GM21515 (cell line): ENCODE data around the gene ZKSCAN1.

Experiments
- ATAC-seq: cut with Tn5 transposase; IDR thresholded peaks from one replicate; pipeline ENCODE4 v1.9.1; 2021; ENCODE audit not compliant: unreplicated experiment

ZKSCAN1 gene

DNA sequence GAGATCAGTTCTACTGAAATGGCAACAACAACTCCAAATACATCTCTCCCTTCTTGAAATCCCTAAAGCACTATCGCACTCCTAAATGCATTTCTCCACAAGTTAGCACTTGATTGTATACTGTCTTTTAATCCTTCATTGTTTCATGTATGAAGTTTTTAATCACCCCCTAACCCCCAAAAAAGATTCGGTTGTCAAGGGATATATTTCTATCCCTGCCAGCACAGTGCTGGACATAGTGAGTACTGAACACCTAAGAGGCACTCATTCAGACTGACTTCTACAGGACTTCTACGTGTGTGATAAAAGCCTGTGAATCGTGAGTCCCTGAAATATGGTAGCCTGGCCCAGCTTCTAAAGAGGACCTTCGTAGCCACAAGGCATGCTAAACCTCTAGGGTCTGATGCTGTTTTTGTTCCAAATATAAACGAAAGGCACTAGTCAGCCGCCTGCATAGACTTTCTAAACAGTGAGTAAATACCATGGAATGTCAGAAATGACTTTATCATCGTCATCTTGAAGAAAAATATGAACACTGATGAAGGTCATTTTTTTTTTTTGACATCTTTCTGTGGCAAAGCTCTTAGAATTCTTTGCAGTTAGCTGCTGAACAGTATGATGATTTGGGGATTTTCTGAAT, 19.6 kb downstream of the ZKSCAN1 start:
- ATAC-seq: no peak

DNA sequence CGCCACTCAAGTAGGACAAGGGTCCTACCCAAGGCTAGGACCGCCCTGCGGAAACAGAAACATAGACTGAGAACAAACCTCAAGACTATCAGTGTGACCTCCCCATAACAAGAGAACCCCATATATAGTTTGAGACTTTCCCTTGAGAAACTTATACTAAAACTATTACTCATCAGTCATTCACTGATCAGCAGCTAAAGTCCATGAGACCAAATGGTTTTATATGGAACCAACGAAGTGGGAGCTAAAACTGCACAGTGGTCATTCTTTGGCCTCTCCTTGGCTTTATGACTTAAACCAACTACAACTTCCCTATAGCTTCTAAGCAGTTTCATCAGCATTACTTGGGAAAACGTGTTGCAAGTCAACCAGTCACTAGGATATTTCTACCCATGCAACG, 20.5 kb downstream of the ZKSCAN1 start:
- ATAC-seq: no peak

DNA sequence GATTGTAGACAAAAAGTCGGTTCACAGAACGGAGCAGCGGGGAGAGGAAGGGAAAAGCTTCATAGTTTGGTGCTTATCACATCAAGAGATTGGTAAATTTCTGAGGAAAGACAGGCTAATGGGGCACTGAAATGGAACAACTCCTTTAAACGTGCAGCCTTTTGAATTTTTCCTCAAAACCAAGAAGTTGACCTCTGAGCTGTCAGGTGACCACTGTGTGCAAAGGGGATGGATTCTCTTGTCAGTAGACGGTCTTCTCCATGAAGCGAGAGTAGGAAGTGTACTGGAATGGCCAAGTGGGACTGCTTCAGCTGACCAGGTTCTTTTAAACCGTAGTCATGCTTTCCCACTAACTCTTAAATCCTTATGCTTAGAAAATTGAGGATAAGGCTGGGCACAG, 22.9 kb downstream of the ZKSCAN1 start:
- no peak for ATAC-seq

DNA sequence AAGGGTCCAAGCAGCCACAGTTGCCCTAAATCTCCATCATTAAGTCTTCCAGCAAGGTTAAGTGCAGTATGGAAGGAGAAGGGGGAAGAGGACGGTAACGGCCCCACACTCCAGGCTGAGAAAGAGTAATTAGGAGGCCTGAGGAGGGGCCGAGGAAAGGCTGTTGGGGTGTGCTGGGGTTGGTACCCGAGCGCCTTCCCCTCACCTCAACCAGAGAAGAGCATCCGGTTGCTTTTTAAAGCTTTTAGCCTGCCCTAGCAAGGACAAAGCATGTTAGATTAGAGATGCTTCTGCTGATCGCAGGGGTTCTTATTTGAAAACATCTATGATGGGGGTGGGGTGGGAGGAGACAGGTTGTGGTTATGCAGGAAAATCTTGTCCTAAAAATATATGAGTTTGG, 25.2 kb downstream of the ZKSCAN1 start:
- ATAC-seq: no peak

DNA sequence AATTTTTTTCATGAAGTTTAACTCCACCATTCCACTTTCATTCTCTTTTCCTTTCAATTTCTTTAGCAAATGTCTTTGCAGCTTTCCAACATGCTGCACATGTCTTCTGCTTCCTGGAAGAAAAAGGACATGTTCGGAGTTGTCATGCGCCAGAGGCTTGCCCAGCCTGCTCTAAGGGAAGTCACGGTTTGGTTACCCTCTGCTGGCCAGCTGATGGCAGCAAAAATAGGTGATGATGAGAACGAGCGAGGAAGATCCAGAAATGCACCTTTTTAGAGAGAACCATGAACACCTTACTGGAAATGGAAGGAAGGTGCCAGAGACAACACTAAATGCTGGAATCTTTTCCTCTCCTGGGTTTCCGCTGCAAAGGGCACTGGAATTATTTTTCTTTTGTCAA, 29.3 kb downstream of the ZKSCAN1 start:
- no peak for ATAC-seq

DNA sequence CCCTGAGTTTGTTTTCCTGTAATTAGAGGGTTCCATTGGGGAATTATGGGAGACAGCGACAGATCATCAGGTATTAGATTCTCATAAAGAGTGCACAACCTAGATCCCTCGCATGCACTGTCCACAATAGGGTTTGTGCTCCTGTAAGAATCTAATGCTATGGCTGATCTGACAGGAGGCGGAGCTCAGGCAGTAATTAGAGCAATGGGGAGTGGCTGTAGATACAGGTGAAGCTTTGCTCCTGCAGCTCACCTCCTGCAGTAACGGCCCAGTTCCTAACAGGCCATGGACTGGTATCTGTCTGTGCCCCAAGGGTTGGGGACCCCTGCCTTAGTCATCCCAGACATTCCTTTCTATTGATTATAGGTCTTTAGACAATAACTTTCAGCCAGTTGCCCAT, 33.3 kb downstream of the ZKSCAN1 start:
- ATAC-seq: no peak

DNA sequence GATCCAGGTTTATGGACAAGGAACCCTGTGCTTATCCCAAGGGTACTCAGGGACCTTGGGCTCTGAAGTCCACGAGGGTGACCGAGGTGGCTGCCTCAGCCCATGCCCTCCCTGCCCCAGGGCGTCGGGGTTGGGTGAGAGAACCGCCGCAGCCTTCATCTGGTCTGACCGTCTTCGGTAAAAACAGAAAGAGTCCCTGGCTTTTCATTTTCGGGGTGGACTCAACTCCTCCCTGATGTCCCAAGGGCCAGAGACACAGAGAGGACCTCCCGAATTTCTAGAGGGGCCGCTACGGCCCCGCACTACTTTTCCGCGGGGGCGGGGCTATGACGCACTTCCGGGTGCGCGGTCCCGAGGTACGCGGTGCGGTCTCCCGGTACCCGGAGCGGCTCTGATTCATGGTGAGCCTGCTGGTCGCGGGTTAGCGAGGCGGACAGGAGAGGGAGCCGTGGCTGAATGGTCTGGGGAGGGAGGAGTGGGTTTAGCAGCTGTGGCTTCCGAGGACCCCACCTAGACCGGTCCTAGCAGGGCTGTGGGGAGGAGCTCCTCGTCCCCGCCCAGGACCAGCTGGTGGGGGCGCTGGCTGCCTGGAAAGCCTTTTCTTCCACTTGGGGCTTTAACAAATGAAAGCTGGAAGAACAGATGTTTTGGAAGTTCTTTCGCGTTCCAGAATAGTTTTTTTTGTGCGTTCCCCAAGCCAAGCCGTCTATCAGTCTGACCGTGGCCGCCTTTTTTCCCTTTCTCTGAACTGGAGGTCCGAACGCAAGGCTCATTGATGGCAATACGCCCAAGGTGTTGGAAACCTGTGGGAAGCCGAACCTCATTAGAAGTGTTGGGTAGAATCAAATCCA, 34.3 kb downstream of the ZKSCAN1 start, which contains the start of gene ZSCAN21:
ZSCAN21 (plus strand) TSS at position 334 of the 851 bp plus-strand sequence. CDS start 7,233 bp downstream, outside the sequence.
- ATAC-seq: peak; percentile 71

DNA sequence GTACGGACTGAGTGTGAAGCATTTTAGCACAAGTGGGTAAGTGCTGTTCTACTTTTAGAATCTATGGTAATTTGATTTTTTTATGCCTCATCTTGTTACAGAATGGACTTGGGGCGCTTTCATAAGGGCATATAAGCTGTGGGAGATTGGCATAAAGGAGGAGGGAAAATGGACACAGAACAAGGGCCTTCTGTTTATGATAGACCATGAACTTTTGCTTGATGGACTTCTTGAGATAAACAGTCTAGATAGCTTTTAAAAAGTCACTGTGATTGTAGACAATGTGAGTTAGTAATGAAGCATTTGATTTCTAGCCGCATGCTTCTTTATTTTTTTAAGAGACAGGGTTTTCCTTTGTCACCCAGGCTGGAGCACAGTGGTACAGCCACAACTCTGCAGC, 36.2 kb downstream of the ZKSCAN1 start:
- no peak for ATAC-seq

DNA sequence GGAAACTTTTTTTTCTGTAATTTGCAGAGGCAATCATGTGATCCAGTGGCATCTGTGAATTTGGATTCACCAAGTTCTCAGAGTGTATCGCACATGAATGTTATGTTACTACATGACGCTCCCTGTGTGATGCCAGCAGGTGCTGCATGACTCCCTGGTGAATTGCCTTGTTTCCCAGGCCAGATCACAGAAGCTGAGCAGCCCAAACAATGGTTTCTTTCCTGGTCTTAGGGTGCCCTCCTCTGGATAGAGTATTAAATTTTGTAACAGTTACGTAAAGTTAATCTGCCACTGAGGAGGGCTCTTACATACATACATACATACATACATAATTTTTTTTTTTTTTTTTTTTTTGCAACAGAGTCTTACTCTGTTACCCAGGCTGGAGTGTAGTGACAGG, 37.8 kb downstream of the ZKSCAN1 start:
- no peak for ATAC-seq

DNA sequence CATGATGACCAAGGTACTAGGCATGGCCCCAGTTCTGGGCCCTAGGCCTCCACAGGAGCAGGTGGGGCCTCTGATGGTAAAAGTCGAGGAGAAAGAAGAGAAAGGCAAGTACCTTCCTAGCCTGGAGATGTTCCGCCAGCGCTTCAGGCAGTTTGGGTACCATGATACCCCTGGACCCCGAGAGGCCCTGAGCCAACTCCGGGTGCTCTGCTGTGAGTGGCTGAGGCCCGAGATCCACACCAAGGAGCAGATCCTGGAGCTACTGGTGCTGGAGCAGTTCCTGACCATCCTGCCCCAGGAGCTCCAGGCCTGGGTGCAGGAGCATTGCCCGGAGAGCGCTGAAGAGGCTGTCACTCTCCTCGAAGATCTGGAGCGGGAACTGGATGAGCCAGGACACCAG, 41.6 kb downstream of the ZKSCAN1 start:
- no peak for ATAC-seq

DNA sequence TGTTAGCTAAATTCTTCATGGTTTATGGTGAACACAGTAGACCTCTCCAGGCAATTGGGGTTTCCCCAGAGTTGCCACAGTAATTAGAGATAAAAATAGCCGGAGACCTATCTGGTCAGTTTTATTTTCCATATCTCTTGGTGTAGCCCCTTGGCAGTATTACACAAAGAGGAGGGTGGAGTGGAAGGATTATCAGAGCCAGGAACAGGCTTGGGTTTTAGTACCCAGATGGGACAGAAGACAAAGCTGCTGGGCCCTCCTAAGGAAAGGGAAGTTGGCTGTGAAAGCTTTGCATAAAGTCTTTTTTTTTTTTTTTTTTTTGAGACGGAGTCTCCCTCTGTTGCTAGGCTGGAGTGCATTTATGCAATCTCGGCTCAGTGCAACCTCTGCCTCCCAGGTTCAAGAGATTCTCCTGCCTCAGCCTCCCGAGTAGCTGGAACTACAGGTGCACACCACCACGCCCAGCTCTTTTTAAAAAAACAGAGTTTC, 43.9 kb downstream of the ZKSCAN1 start:
- no peak for ATAC-seq

DNA sequence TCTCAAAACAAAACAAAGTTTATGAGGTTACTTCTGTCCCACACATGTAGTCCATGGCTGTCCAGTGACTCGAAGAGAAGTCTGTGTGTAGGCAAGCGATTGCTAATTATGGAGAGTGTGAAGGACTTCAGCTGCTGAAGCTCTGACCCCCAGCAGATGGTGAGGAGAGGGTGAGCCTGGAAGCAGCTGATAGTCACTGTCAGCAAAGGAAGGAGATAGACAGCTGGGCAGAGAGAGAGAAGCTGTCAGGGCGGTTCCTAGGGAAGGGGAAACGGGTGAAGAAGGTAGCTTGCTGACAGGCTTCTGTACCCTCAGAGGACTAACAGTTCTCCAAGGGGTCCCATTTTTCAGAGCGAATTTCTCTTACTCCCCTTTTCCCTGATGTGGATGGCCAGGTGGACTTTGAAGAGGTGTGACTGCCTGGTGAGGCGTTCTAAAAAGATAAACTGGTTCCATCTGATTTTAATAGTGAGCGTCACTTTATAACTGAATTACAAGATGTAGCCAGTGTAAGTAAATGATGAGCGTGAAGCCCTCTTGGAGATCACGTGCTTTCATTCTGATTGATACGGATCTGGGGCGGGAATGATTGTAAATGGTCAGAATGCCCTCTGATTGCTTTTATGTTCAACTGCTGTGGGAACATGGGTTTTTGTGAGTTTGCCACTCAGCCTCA, 46.3 kb downstream of the ZKSCAN1 start:
- no peak for ATAC-seq

DNA sequence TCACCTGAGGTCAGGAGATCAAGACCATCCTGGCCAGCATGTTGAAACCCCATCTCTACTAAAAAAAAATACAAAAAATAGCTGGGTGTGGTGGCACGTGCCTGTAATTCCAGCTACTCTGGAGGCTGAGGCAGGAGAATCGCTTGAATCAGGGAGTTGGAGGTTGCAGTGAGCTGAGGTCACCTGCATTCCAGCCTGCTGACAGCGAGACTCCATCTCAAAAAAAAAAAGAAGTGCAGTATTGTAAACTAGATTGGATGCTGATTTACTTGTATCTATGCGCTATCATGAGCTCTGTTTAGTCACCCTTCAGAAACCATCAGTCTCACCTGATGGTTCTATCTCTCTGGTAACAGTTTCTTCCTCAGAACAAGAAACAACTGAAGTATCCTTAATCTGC, 48.0 kb downstream of the ZKSCAN1 start:
- no peak for ATAC-seq

DNA sequence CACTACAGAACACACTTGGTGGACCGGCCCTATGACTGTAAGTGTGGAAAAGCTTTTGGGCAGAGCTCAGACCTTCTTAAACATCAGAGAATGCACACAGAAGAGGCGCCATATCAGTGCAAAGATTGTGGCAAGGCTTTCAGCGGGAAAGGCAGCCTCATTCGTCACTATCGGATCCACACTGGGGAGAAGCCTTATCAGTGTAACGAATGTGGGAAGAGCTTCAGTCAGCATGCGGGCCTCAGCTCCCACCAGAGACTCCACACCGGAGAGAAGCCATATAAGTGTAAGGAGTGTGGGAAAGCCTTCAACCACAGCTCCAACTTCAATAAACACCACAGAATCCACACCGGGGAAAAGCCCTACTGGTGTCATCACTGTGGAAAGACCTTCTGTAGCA, 48.8 kb downstream of the ZKSCAN1 start:
- ATAC-seq: no peak

DNA sequence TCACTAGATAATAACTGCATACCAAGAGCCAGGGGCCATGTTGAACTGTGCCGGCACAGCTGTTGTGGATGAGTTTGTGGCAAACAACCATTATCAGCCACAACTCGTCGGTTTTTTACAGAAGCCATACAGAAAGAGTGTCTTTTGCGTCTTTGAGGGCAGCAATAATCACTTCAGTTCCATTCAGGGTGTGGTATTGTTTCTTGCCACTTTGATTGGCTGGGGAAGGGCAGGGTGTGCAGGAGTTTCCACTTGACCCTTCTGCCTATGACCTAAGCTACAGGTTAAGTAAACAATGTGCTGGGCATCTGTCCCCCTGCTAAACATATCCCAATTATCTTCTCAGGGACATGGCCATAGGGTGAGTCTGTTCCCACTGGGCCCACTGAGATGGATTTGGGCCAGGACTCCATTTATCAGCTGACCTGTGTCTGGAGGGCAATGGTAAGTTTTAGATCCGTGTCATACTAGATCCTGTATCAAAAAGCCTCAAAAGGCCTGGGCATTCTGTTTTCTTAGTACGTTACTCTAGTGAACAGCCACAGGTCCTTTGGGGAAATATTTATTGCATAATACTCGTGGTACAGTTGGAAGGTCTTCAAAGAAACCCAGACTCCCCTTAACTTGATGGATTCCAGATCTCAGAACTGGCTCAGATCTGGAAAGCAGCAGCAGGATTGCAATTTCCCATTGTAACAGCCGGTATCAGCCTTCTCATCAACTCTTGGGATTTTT, 50.2 kb downstream of the ZKSCAN1 start:
- no peak for ATAC-seq

DNA sequence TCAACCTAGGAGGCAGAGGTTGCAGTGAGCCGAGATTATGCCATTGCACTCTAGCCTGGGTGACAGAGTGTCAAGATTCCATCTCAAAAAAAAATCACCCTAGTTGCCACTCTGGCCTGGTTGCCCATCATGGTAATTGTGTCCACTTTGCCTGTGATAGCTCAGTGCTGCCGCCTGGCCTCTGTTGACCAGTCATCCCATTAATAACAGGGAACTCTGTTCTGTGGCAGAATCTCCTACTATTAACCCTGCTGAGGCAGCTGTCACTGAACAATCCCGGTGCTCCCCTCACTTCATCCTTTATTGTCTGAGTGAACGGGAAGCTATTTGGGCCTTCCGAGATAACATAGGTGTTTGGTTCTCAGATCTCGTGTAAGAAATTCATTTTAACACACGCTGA, 51.6 kb downstream of the ZKSCAN1 start:
- ATAC-seq: no peak

DNA sequence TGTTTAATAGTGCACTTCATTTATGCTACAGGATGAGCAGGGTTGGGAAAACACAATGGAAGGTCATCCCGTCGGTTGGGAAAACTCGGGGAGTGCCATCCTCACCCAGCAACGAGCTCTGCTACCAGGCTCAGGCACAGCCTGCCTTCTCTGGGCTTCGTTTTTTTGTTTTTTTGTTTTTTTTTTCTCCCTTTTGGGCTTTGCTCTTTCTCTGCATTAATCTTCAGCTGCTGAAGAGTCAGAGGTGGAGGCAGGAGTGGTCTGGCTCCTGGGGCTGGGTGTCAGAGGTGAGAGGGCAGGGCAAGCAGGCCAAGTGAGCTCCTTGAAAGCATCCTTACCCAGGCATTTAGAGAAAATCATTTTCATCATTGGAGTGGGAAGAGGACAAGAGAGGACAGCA, 54.6 kb downstream of the ZKSCAN1 start:
- no peak for ATAC-seq

DNA sequence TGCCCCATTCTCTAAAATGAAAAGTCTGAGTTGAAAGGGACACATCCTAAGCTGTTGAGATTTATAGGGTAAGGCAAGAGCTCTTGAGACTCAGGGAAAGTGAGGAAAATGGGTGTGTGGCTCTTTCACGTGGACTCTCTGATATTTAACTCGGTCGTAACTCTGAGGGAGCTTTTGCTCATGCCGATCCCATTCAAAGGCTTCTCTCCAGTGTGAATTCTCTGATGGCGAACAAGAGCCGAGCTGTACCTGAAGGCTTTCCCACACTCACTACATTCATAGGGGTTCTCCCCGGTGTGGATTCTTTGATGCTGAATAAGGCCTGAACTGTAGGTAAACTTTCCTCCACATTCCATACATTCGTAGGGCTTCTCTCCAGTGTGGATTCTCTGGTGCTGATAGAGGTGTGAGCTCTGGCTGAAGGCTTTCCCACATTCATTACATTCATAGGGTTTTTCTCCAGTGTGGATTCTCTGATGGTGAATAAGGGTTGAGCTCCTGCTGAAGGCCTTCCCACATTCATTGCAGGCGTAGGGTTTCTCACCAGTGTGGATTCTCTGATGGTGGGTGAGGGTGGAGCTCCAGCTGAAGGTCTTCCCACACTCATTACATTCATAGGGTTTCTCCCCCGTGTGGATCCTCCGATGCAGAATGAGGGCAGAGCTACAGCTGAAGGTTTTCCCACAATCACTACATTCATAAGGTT, 55.8 kb downstream of the ZKSCAN1 start:
- no peak for ATAC-seq

DNA sequence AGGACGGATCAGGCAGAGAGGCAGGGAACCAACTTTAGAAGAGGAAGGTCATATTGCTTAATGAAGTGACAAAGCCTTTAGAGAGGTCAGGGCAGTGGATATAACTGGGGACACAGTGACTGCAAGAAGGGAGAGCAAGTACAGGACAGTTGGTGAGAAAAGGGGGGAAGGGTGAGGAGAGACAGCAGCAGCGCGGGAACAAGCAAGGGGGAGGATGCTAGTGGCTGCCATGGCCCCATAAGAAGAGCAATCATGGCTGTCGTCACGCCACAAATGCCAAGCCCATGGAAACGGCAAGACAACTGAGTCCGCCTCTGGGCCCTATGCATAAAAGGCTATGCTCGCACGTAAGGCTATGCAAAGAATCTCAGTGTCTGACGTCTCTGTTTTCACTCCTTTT, 57.1 kb downstream of the ZKSCAN1 start:
- ATAC-seq: no peak

DNA sequence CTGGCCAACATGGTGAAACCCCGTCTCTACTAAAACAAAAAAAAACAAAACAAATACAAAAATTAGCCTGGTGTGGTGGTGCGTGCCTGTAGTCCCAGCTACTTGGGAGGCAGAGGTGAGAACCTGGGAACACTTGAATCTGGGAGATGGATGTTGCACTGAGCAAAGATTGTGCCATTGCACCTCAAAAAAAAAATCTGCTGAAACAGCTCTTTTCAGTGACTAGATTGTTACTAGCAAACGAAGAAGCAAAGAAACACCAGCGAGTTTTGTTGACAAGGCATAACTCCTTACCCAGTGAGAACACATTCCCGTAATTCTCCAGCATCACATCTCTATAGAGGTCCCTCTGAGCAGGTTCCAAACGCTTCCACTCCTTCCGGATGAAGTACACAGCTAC, 59.4 kb downstream of the ZKSCAN1 start:
- ATAC-seq: no peak

DNA sequence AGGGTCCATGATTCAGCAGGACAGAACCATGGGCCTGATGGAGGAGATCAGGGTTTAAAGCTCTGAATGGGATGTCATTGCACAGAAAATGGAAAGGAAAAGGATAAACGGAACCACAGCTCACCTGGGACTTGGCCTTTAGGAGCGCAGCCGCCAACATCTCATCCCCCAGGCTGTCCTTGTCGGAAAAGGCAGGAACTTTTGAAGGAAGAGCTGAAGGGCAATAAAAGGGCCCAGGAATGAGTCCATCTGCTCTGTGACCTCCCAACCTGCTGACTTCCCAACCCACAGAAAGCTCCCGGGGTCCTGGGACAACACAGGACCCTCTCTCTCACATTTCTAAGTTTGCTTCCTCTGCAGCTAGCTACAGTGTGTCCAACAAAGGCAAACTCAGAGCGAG, 60.0 kb downstream of the ZKSCAN1 start:
- ATAC-seq: no peak
